ENCODE data around the gene ZC3H10. TPM values are rescaled to one million over a fixed set of nuclear protein-coding genes. Genes with fewer than 3 reads are reported as not detected.

The ZC3H10 gene
- total and polyA plus RNA-seq, 2 donors: 3.1 to 4.3 TPM

DNA sequence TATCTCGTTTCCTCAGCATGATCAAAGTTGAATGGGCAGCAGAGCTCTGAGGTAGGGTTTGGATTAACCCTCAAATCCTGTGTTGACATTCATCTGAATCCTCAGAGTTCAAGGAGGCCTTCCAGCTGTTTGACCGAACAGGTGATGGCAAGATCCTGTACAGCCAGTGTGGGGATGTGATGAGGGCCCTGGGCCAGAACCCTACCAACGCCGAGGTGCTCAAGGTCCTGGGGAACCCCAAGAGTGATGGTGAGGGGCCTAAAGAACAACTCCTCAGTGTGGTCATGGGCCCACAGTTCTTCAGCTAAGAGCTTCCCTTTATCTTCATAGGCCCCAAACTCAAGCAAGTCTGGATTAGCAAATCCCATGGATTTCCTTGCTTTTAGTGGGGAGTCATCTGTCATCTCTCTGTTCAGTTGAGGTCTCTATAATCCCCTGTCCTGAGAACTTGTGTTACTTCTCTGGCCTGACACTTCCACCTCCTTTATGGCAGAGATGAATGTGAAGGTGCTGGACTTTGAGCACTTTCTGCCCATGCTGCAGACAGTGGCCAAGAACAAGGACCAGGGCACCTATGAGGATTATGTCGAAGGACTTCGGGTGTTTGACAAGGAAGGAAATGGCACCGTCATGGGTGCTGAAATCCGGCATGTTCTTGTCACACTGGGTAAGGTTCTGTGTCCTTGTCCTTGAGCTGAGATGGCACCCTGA, 41.6 kb downstream of the ZC3H10 start:
- Histone ChIP-seq H3K4me1 (ENCODE audit: control insufficient read depth in 2 of 2, insufficient read depth in 2 of 2, low read length in 2 of 2) (peaks cover 26 to 42% of the 10 kb centered on the region in 2 donors), H3K27ac (ENCODE audit: low read depth in 1 of 2, low read length in 1 of 2) (peak overlapping the region; percentile 91 to 92), H3K9me3 (ENCODE audit: control insufficient read depth in 2 of 2, insufficient read depth in 1 of 2, low read length in 1 of 2) (no peaks in the 10 kb centered on the region), H3K4me3 (ENCODE audit: low read length in 2 of 2) (peak overlapping the region; percentile 62 to 88), H3K27me3 (ENCODE audit: control insufficient read depth in 2 of 2, insufficient read depth in 1 of 2, low read length in 1 of 2) (no peaks in the 10 kb centered on the region), H3K36me3 (ENCODE audit: control insufficient read depth in 2 of 2, insufficient read depth in 2 of 2, low read length in 1 of 2) (peaks cover 54 to 63% of the 10 kb centered on the region in 2 donors)
- DNase-seq (ENCODE audit: low read depth in 6 of 9, low spot score in 9 of 9): no peak
- WGBS: 78% methylated on average over 8 of the region's 8 CpGs

DNA sequence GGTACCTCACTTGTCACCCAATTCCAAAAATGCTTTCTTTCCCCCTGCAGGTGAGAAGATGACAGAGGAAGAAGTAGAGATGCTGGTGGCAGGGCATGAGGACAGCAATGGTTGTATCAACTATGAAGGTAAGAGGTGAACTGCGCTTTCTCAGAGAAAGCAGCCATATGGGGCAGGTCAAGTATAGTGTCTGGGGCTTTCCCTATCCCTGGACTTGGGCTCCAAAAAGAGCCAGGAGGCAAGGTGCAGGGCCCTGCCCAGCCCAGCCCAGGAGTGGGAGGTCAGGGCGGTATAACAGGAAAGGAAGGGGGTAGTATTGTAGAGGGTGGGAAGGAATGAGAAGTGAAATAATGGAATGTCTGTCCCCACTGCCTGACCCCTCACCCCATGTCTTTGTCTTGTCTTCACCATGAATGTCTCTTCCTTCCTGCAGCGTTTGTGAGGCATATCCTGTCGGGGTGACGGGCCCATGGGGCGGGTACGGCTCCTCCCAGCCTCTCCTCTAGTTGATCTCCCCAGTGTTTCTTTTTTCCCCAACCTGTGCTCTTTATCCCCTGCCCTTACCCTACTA, 42.2 kb downstream of the ZC3H10 start:
- WGBS: 46% methylated on average over 7 of the region's 7 CpGs
- H3K4me3 ChIP-seq (ENCODE audit: low read length in 2 of 2): peak overlapping the region; percentile 62 to 88
- H3K27me3 ChIP-seq (ENCODE audit: control insufficient read depth in 2 of 2, insufficient read depth in 1 of 2, low read length in 1 of 2): no peaks in the 10 kb centered on the region
- DNase-seq (ENCODE audit: low read depth in 6 of 9, low spot score in 9 of 9): peak in 4 of 9 donors; percentile 38 to 66 (median 48)
- H3K9me3 ChIP-seq (ENCODE audit: control insufficient read depth in 2 of 2, insufficient read depth in 1 of 2, low read length in 1 of 2): no peaks in the 10 kb centered on the region
- H3K27ac ChIP-seq (ENCODE audit: low read depth in 1 of 2, low read length in 1 of 2): peak overlapping the region; percentile 91 to 92
- peaks cover 59 to 64% of the 10 kb centered on the region in 2 donors for H3K36me3 ChIP-seq (ENCODE audit: control insufficient read depth in 2 of 2, insufficient read depth in 2 of 2, low read length in 1 of 2)
- peaks cover 26 to 41% of the 10 kb centered on the region in 2 donors for H3K4me1 ChIP-seq (ENCODE audit: control insufficient read depth in 2 of 2, insufficient read depth in 2 of 2, low read length in 2 of 2)

DNA sequence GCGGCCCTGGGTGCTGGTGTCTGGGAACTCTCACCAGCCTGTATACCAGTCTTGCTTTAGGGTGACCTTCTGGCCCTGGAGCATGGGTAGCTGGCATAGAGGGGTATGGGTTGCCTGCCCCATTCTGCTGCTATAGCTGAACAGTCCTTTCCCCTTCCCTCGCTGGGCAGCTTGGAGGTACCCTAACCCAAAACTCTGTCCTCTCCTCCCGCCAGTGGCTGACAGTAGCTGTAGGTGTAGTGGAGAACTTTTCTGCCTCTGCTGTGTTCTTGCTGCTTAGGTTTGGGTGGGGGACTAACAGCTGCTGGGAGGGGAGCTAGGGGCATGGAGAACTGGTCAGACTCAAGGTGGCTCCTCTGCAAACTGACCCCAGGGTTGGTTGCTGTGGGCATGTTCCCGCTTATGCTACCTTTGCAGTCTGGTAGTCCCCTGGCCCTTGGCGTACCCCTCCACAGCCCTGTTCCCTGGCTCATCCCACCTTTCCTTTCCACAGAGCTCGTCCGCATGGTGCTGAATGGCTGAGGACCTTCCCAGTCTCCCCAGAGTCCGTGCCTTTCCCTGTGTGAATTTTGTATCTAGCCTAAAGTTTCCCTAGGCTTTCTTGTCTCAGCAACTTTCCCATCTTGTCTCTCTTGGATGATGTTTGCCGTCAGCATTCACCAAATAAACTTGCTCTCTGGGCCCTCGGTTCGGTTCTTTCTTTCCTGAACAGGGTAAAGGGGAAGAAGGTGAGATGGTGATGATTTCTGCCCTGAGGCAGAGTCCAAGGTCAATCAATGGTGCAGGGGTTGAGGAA, 43.0 kb downstream of the ZC3H10 start:
- peaks cover 26 to 41% of the 10 kb centered on the region in 2 donors for H3K4me1 ChIP-seq (ENCODE audit: control insufficient read depth in 2 of 2, insufficient read depth in 2 of 2, low read length in 2 of 2)
- no peak for DNase-seq (ENCODE audit: low read depth in 6 of 9, low spot score in 9 of 9)
- no peaks in the 10 kb centered on the region for H3K9me3 ChIP-seq (ENCODE audit: control insufficient read depth in 2 of 2, insufficient read depth in 1 of 2, low read length in 1 of 2)
- H3K4me3 ChIP-seq (ENCODE audit: low read length in 2 of 2): peak overlapping the region; percentile 62 to 88
- peaks cover 60 to 68% of the 10 kb centered on the region in 2 donors for H3K36me3 ChIP-seq (ENCODE audit: control insufficient read depth in 2 of 2, insufficient read depth in 2 of 2, low read length in 1 of 2)
- peak overlapping the region; percentile 91 to 92 for H3K27ac ChIP-seq (ENCODE audit: low read depth in 1 of 2, low read length in 1 of 2)
- 95% methylated on average over 11 of the region's 11 CpGs for WGBS
- H3K27me3 ChIP-seq (ENCODE audit: control insufficient read depth in 2 of 2, insufficient read depth in 1 of 2, low read length in 1 of 2): no peaks in the 10 kb centered on the region

DNA sequence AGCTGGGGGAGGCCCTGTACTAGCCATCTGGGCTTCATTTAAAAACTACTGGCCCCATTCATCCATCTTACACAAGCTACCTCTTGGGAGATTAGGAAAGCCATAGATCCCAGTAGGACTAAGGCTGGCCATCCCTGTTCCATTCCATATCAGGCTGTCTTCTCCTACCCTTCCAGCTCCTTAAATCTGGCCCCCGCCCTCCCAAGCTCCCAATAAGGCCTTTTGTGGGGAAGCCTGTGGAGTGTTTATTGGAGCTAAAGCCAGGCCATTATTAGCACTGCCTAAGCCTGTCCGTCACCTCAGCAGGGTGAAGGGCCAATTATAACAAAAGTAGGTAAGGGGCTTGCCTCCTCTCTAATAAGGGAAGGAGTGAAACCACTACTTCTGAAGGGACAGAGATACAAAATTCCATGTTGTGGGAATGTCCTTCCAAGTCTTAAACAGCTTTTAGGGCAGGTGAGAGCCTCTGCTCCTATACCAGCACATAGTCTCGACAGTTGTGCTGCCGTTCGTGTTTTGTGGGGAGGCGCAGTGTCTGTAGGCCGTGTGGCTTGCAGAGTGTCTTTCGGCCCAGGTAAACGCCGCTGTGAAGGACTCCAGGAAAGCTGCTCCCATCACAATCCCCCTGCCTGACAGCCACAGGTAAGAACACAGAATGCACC, 43.8 kb downstream of the ZC3H10 start:
- DNase-seq (ENCODE audit: low read depth in 6 of 9, low spot score in 9 of 9): no peak
- 93% methylated on average over 10 of the region's 10 CpGs for WGBS
- Histone ChIP-seq H3K27ac (ENCODE audit: low read depth in 1 of 2, low read length in 1 of 2) (peak overlapping the region; percentile 32 to 46), H3K9me3 (ENCODE audit: control insufficient read depth in 2 of 2, insufficient read depth in 1 of 2, low read length in 1 of 2) (no peaks in the 10 kb centered on the region), H3K36me3 (ENCODE audit: control insufficient read depth in 2 of 2, insufficient read depth in 2 of 2, low read length in 1 of 2) (peaks cover 63 to 73% of the 10 kb centered on the region in 2 donors), H3K4me3 (ENCODE audit: low read length in 2 of 2) (no peak overlapping the region), H3K4me1 (ENCODE audit: control insufficient read depth in 2 of 2, insufficient read depth in 2 of 2, low read length in 2 of 2) (peaks cover 26 to 41% of the 10 kb centered on the region in 2 donors), H3K27me3 (ENCODE audit: control insufficient read depth in 2 of 2, insufficient read depth in 1 of 2, low read length in 1 of 2) (no peaks in the 10 kb centered on the region)

DNA sequence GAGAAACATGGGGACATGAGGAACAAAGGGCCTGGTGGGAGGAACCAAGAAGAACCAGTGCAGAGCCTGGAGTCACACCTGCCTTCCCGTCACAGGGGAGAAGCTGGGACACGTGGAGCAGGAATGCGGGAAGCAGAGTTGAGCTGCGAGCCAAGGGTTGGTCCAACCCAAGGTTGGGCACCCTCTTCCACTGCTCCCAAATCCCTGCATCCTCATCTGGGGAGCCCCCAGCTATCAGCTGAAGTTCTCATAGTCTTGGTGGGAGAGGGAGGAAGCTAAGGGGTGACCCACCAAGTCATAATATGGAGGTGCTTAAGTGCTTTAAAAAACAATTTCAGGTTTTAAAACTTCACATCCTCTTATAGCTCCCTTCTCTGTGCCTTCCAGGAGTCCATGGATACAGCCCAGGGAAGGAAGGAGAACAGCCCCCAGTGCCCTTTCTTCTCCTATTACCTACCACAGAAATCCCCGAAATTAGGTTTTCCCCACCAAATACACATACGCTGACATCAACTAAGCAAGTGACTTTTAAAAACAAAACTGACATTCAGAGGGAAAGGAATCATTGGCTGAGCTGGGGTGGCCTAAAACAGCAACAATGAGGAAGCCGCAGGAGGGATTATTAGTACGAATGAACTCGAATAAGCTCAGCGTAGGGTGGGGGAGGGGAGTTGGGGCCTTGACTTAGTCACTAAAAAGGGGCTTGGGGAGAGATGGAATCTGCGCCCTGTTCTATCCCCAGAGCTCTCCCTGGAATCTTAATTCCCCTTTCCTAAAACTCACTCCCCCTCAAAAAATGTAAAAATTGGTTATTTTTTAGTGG, 44.6 kb downstream of the ZC3H10 start:
- peak overlapping the region in 1 of 2 donors; percentile 38 for H3K27ac ChIP-seq (ENCODE audit: low read depth in 1 of 2, low read length in 1 of 2)
- H3K36me3 ChIP-seq (ENCODE audit: control insufficient read depth in 2 of 2, insufficient read depth in 2 of 2, low read length in 1 of 2): peaks cover 71 to 78% of the 10 kb centered on the region in 2 donors
- H3K4me1 ChIP-seq (ENCODE audit: control insufficient read depth in 2 of 2, insufficient read depth in 2 of 2, low read length in 2 of 2): peaks cover 22 to 32% of the 10 kb centered on the region in 2 donors
- H3K9me3 ChIP-seq (ENCODE audit: control insufficient read depth in 2 of 2, insufficient read depth in 1 of 2, low read length in 1 of 2): no peaks in the 10 kb centered on the region
- no peak for DNase-seq (ENCODE audit: low read depth in 6 of 9, low spot score in 9 of 9)
- 96% methylated on average over 11 of the region's 11 CpGs for WGBS
- H3K27me3 ChIP-seq (ENCODE audit: control insufficient read depth in 2 of 2, insufficient read depth in 1 of 2, low read length in 1 of 2): no peaks in the 10 kb centered on the region
- no peak overlapping the region for H3K4me3 ChIP-seq (ENCODE audit: low read length in 2 of 2)

DNA sequence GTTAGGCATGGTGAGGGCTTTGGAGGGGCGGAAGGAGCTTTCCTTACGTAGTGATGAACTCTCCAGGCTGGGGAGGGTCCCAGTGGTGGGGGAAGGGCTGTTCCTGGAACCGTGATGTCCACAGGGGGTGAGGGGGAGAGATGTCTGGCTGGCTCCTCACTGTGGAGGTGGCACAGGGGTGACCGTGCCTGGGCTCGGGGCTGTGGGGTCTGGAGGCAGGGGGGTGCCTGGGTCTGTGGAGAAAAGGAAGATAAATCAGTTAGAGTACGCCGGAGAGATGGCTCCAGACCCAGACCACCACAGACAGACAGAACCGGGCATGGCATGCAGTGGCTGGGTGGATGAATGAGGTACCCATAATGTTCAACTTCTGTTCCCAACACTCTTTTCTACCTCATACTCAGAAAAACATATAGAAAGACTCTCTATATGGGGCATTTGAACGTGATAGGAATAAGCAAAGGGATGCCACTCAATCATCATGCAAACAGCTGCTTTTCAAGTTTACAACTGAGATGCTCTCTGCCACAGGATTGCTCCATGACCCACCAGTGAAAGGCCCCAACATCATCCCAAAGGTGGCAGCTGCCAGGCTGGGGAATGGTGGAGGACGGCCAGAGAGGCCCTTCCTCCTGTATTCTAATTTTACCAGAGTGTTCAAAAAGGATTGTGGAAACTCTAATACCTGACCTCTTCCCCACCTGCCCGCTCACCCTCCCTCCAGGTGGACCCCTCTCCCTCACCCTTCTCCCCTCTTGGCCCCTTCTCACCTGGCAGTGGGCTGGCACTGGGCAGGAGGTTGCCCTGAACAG, 45.7 kb downstream of the ZC3H10 start:
- Histone ChIP-seq H3K4me1 (ENCODE audit: control insufficient read depth in 2 of 2, insufficient read depth in 2 of 2, low read length in 2 of 2) (peaks cover 22 to 30% of the 10 kb centered on the region in 2 donors), H3K4me3 (ENCODE audit: low read length in 2 of 2) (no peak overlapping the region), H3K27ac (ENCODE audit: low read depth in 1 of 2, low read length in 1 of 2) (peak overlapping the region in 1 of 2 donors; percentile 20), H3K9me3 (ENCODE audit: control insufficient read depth in 2 of 2, insufficient read depth in 1 of 2, low read length in 1 of 2) (no peaks in the 10 kb centered on the region), H3K36me3 (ENCODE audit: control insufficient read depth in 2 of 2, insufficient read depth in 2 of 2, low read length in 1 of 2) (peaks cover 77 to 89% of the 10 kb centered on the region in 2 donors), H3K27me3 (ENCODE audit: control insufficient read depth in 2 of 2, insufficient read depth in 1 of 2, low read length in 1 of 2) (no peaks in the 10 kb centered on the region)
- 98% methylated on average over 11 of the region's 11 CpGs for WGBS
- DNase-seq (ENCODE audit: low read depth in 6 of 9, low spot score in 9 of 9): no peak

DNA sequence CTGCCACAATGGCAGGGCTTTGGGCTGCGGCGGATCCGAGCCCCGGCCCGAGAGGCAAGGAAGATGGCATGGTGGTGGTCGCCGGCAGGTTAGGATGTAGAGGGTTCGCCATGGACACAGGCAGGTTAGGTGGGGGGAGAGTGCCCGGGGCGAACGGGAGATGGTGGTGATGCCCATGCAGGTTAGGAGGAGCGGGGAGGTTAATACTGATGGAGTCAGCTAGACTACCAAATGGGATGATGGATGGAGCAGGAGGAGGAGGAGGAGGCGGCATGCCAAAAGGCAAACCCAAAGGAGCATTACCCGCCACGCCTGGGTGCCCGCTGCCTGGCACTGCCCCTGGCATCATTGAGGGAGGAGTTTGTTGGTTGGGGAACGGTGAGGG, 46.3 kb downstream of the ZC3H10 start:
- peak overlapping the region in 1 of 2 donors; percentile 20 for H3K27ac ChIP-seq (ENCODE audit: low read depth in 1 of 2, low read length in 1 of 2)
- WGBS: 98% methylated on average over 17 of the region's 17 CpGs
- no peak for DNase-seq (ENCODE audit: low read depth in 6 of 9, low spot score in 9 of 9)

DNA sequence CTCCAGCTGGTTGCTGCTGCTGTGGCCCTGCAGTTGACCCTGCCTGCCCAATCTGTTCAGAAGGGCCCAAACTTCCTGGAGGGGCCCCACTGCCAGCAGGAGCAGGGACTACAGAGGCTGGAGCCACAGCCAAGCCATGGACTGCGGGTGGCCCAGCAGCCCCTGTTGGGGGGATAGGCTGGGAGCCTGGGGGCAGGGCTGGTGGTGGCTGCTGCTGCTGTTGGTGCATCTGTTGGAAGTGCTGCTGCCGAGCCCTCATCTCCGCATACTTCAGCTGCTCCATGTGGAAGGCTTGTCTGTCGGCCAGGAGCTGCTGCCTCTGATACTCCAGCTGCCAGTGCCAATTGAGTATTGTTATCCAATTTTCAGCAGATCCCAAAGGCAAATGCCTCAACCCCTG, 47.3 kb downstream of the ZC3H10 start:
- Histone ChIP-seq H3K27me3 (ENCODE audit: control insufficient read depth in 2 of 2, insufficient read depth in 1 of 2, low read length in 1 of 2) (no peaks in the 10 kb centered on the region), H3K4me1 (ENCODE audit: control insufficient read depth in 2 of 2, insufficient read depth in 2 of 2, low read length in 2 of 2) (peaks cover 10 to 15% of the 10 kb centered on the region in 2 donors), H3K9me3 (ENCODE audit: control insufficient read depth in 2 of 2, insufficient read depth in 1 of 2, low read length in 1 of 2) (no peaks in the 10 kb centered on the region), H3K27ac (ENCODE audit: low read depth in 1 of 2, low read length in 1 of 2) (no peak overlapping the region), H3K4me3 (ENCODE audit: low read length in 2 of 2) (no peak overlapping the region), H3K36me3 (ENCODE audit: control insufficient read depth in 2 of 2, insufficient read depth in 2 of 2, low read length in 1 of 2) (peaks cover 83 to 94% of the 10 kb centered on the region in 2 donors)
- WGBS: 94% methylated on average over 4 of the region's 4 CpGs
- no peak for DNase-seq (ENCODE audit: low read depth in 6 of 9, low spot score in 9 of 9)

More for the DNA sequence above, 46.3 kb downstream of the ZC3H10 start:
- Histone ChIP-seq H3K27me3 (ENCODE audit: control insufficient read depth in 2 of 2, insufficient read depth in 1 of 2, low read length in 1 of 2) (no peaks in the 10 kb centered on the region), H3K4me1 (ENCODE audit: control insufficient read depth in 2 of 2, insufficient read depth in 2 of 2, low read length in 2 of 2) (peaks cover 20 to 25% of the 10 kb centered on the region in 2 donors), H3K36me3 (ENCODE audit: control insufficient read depth in 2 of 2, insufficient read depth in 2 of 2, low read length in 1 of 2) (peaks cover 83 to 94% of the 10 kb centered on the region in 2 donors), H3K4me3 (ENCODE audit: low read length in 2 of 2) (no peak overlapping the region), H3K9me3 (ENCODE audit: control insufficient read depth in 2 of 2, insufficient read depth in 1 of 2, low read length in 1 of 2) (no peaks in the 10 kb centered on the region)

Measured in thymus (tissue), 11 donors.